Kidney (tissue), 14 donors: ENCODE measurements around the gene COL16A1. TPM values are rescaled to one million over a fixed set of nuclear protein-coding genes. Genes with fewer than 3 reads are reported as not detected.

Experiments used
- DNase-seq, 5 donors: peaks; one replicate each; pipeline ENCODE4 v3.0.0-alpha.2; 2013 to 2020
- FAIRE-seq: peaks from 2 replicates; lab custom pipeline; 2012; peaks lifted over from hg19 to GRCh38; lab: Jason Lieb, UNC
- H3K27ac ChIP-seq, 2 donors: one replicate each; pipeline ENCODE4 v1.7.0; 2013; ENCODE audit warnings: low read depth in 2 of 2, low read length in 2 of 2, inconsistent platforms in 1 of 2
- H3K27me3 ChIP-seq: one replicate; pipeline ENCODE4 v1.7.1; 2013; ENCODE audit warnings: low read length, inconsistent platforms; ENCODE audit not compliant: control insufficient read depth, insufficient read depth
- H3K36me3 ChIP-seq, 3 donors: one replicate each; pipeline versions ENCODE4 v1.7.0 to v1.7.1; 2013; ENCODE audit warnings: low read length in 3 of 3, control low read depth in 1 of 3, inconsistent platforms in 1 of 3; ENCODE audit not compliant: insufficient read depth in 3 of 3, control insufficient read depth in 2 of 3
- H3K4me1 ChIP-seq, 3 donors: one replicate each; pipeline versions ENCODE4 v1.7.0 to v1.7.1; 2013; ENCODE audit warnings: low read length in 3 of 3, inconsistent platforms in 1 of 3, low read depth in 1 of 3; ENCODE audit not compliant: control insufficient read depth in 2 of 3, insufficient read depth in 2 of 3
- H3K4me3 ChIP-seq, 3 donors: one replicate each; pipeline versions ENCODE4 v1.7.0 to v1.8.1; 2013; ENCODE audit warnings: low read length in 3 of 3, control low read depth in 1 of 3, inconsistent platforms in 1 of 3
- H3K9ac ChIP-seq, 3 donors: one replicate each; pipeline versions ENCODE4 v1.7.0 to v1.7.1; 2013; ENCODE audit warnings: low read length in 3 of 3, control low read depth in 1 of 3, inconsistent platforms in 1 of 3
- H3K9me3 ChIP-seq, 3 donors: one replicate each; pipeline versions ENCODE4 v1.7.0 to v1.7.1; 2013; ENCODE audit warnings: low read length in 3 of 3, control low read depth in 1 of 3, inconsistent platforms in 1 of 3; ENCODE audit not compliant: control insufficient read depth in 2 of 3, insufficient read depth in 1 of 3
- CTCF ChIP-seq: IDR thresholded peaks from 3 replicates; pipeline ENCODE4 v1.5.1; 2012; ENCODE audit warnings: mild to moderate bottlenecking, moderate library complexity, borderline replicate concordance; ENCODE audit not compliant: insufficient read depth; ENCODE audit errors: extremely low read depth
- intact Hi-C: fragments of 100-400 bp; cut with DNase I; formaldehyde crosslinking; loops from one replicate; pipeline ENCODE4 v1.11.1; 2022
- polyA plus RNA-seq: library from polyadenylated mRNA; stranded (reverse); fragments of 350-450 nt; fragmentation: Illumina TruSeq; extraction: RNeasy Lipid Tissue Mini Kit (QIAGEN cat#74804); gene quantifications from one replicate; pipeline ENCODE4 v1.2.3, GENCODE V29; 2014; ENCODE audit warnings: low read depth, low replicate concordance; ENCODE audit not compliant: insufficient read depth
- total RNA-seq: library from RNA; stranded (reverse); fragmentation: NEBNext Ultra II Directional; extraction: Animal tissue kit (Norgen Biotek cat#: 25700); gene quantifications from one replicate; pipeline ENCODE4 v1.2.1, GENCODE V29; 2021
- donor health status: control.
- donor health status: control.
- donor health status: control.
- donor health status: control.
- donor health status: control.
- donor health status: DM: yes; HTN: yes; CAD: no.
- donor health status: Normal renal cell carcinoma (clear cell type).

The COL16A1 gene
- total and polyA plus RNA-seq, 2 donors from 2014 or later, result 9.2 to 29.0 TPM

- Histone ChIP-seq H3K4me3 (no peak overlapping the region), H3K36me3 (peaks cover 0 to 44% (median 28%) of the 10 kb centered on the region in 3 donors), H3K27ac (peak overlapping the region; percentile 58 to 76), H3K9me3 (no peaks in the 10 kb centered on the region), H3K4me1 (peaks cover 0 to 15% (median 0%) of the 10 kb centered on the region in 3 donors), H3K27me3 (no peaks in the 10 kb centered on the region), H3K9ac (no peak overlapping the region)
- no peak for TF ChIP-seq CTCF
- FAIRE-seq (no peak), DNase-seq (no peak)
- intact Hi-C loops, result no loop called here
Measured at GRCh38 chr1:31627301-31627929, 76.4 kb downstream of the COL16A1 start.

DNA sequence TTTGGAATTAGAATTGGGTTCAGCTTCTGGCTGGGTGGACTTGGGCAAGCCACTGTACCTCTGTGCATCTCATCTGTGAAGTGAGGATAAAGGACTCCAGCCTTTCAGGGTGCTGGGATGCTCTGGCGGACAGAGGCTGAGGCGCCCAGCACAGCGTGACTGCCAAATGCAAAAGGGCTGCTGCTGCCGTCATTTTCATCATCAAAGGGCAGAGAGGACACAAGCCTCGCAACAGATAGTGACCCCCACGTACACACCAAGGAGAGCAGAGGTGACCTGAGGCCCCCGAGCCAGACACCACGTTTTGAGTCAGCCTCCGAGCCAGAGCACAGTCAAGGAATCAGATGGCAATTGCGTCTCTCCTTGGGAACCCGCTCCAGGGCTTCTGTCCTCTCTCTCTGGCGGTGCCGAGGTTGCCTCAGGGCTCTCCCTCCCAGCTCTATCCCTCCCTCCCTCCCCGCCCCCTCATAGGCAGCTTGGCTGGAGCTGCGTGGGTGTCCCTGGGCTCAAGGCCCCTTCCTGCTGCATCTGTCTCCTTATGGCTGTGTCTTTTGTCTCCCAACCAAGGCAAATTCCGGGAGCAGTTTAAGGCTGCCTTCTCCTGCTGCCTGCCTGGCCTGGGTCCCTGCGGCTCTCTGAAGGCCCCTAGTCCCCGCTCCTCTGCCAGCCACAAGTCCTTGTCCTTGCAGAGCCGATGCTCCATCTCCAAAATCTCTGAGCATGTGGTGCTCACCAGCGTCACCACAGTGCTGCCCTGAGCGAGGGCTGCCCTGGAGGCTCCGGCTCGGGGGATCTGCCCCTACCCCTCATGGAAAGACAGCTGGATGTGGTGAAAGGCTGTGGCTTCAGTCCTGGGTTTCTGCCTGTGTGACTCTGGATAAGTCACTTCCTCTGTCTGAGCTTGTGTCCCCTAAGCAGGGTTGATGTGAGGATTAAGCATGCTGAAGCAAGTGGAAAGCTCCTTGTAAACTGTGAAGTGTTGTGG, 77.3 kb downstream of the COL16A1 start:
- intact Hi-C loops, result no loop called here
- Histone ChIP-seq H3K4me3 (no peak overlapping the region), H3K9ac (no peak overlapping the region), H3K27ac (peak overlapping the region; percentile 58 to 76), H3K36me3 (peaks cover 0 to 38% (median 20%) of the 10 kb centered on the region in 3 donors), H3K9me3 (no peaks in the 10 kb centered on the region), H3K4me1 (peaks cover 0 to 15% (median 0%) of the 10 kb centered on the region in 3 donors), H3K27me3 (no peaks in the 10 kb centered on the region)
- FAIRE-seq (no peak), DNase-seq (peak in 1 of 5 donors; percentile 57)
- no peak for TF ChIP-seq CTCF

- FAIRE-seq (no peak), DNase-seq (no peak)
- TF ChIP-seq CTCF, result no peak
- Histone ChIP-seq H3K27me3 (no peaks in the 10 kb centered on the region), H3K4me3 (no peak overlapping the region), H3K9ac (no peak overlapping the region), H3K27ac (no peak overlapping the region), H3K4me1 (peaks cover 0 to 15% (median 0%) of the 10 kb centered on the region in 3 donors), H3K36me3 (peaks cover 0 to 30% (median 13%) of the 10 kb centered on the region in 3 donors), H3K9me3 (no peaks in the 10 kb centered on the region)
- intact Hi-C loops, result no loop called here
Measured at GRCh38 chr1:31625561-31626222, 78.1 kb downstream of the COL16A1 start.
